SK-N-SH (cell line): Measurements from ENCODE around the gene FBXO44. TPM values are rescaled to one million over a fixed set of nuclear protein-coding genes. Genes with fewer than 3 reads are reported as not detected.

ENCODE experiments used
- CTCF ChIA-PET: fragments of 300-600, 350-600 bp; formaldehyde crosslinking; extraction: SDS; loops from one replicate; lab custom pipeline; 2021; lab: Yijun Ruan, JAX
- POLR2A ChIA-PET: fragments of 350-600 bp; sonication (Branson Sonifier 250); formaldehyde crosslinking; extraction: SDS; loops from one replicate; lab custom pipeline; 2020; ENCODE audit warnings: antibody characterized with exemption, inconsistent platforms; lab: Yijun Ruan, JAX
- DNase-seq: peaks from one replicate; pipeline ENCODE4 v3.0.0; 2012
- H2AFZ ChIP-seq: fragments of 200-600 bp; sonication (generic); 2 replicates; pipeline ENCODE4 v1.8.1; 2016; ENCODE audit warnings: antibody characterized with exemption, mild to moderate bottlenecking, low read depth
- H3F3A ChIP-seq: fragments of 200-600 bp; sonication (generic); replicated peaks from 2 replicates; pipeline ENCODE3; 2016; ENCODE audit warnings: antibody characterized with exemption, mild to moderate bottlenecking; ENCODE audit not compliant: insufficient read depth
- H3K27ac ChIP-seq, 2 experiments: fragments of 200-500 bp in 1 of 2; fragments of 200-600 bp in 1 of 2; sonication (Bioruptor generic) in 1 of 2; sonication (generic), shearing (Covaris generic) in 1 of 2; 2 replicates each; pipeline versions ENCODE4 v1.5.1 to v1.6.1; 2014 to 2016; ENCODE audit warnings: low read depth in 2 of 2, inconsistent platforms in 1 of 2, low read length in 1 of 2, mild to moderate bottlenecking in 1 of 2, mixed read lengths in 1 of 2
- H3K27me3 ChIP-seq: fragments of 200-600 bp; sonication (generic), shearing (Covaris generic); 2 replicates; pipeline ENCODE4 v1.6.1; 2016; ENCODE audit warnings: mixed run types; ENCODE audit not compliant: insufficient read depth
- H3K36me3 ChIP-seq, 2 experiments: fragments of 200-500 bp in 1 of 2; fragments of 200-600 bp in 1 of 2; sonication (Bioruptor generic) in 1 of 2; sonication (generic) in 1 of 2; replicated peaks in 1 of 2; 2 replicates each; pipeline versions ENCODE3 to v1.5.1; 2014 to 2016; ENCODE audit warnings: low read length in 1 of 2, mild to moderate bottlenecking in 1 of 2; ENCODE audit not compliant: insufficient read depth in 2 of 2, control insufficient read depth in 1 of 2
- H3K4me1 ChIP-seq, 2 experiments: fragments of 200-500 bp in 1 of 2; fragments of 200-600 bp in 1 of 2; sonication (Bioruptor generic) in 1 of 2; sonication (generic), shearing (Covaris generic) in 1 of 2; 2 replicates each; pipeline versions ENCODE4 v1.5.1 to v1.6.1; 2014 to 2016; ENCODE audit warnings: low read depth in 1 of 2, low read length in 1 of 2, mixed run types in 1 of 2; ENCODE audit not compliant: insufficient read depth in 2 of 2, control insufficient read depth in 1 of 2
- H3K4me2 ChIP-seq: fragments of 200-600 bp; sonication (generic), shearing (Covaris generic); 2 replicates; pipeline ENCODE4 v1.6.1; 2017; ENCODE audit warnings: mixed run types
- H3K4me3 ChIP-seq, 2 experiments: fragments of 200-500 bp in 1 of 2; fragments of 200-600 bp in 1 of 2; sonication (Bioruptor generic) in 1 of 2; sonication (generic), shearing (Covaris generic) in 1 of 2; 2 replicates each; pipeline versions ENCODE4 v1.5.1 to v1.8.1; 2014 to 2016; ENCODE audit warnings: low read depth in 2 of 2, inconsistent platforms in 1 of 2, low read length in 1 of 2, mild to moderate bottlenecking in 1 of 2, mixed read lengths in 1 of 2, moderate library complexity in 1 of 2
- H3K79me2 ChIP-seq: fragments of 200-600 bp; sonication (generic); 2 replicates; pipeline ENCODE4 v1.8.1; 2017; ENCODE audit warnings: mild to moderate bottlenecking; ENCODE audit not compliant: insufficient read depth
- H3K9ac ChIP-seq: fragments of 200-600 bp; sonication (generic); 2 replicates; pipeline ENCODE4 v1.6.1; 2017; ENCODE audit warnings: mixed run types
- H3K9me2 ChIP-seq: fragments of 200-600 bp; sonication (generic); 2 replicates; pipeline ENCODE4 v1.6.1; 2017; ENCODE audit warnings: mixed run types
- H3K9me3 ChIP-seq: fragments of 200-600 bp; sonication (generic); 2 replicates; pipeline ENCODE4 v1.6.1; 2017; ENCODE audit warnings: mixed run types, mild to moderate bottlenecking, moderate library complexity
- H4K20me1 ChIP-seq: fragments of 200-600 bp; sonication (generic); 2 replicates; pipeline ENCODE4 v1.6.1; 2017; ENCODE audit warnings: mild to moderate bottlenecking, mixed run types; ENCODE audit not compliant: insufficient read depth
- CTCF ChIP-seq: fragments of 200-600 bp; sonication (generic); IDR thresholded peaks from 2 replicates; pipeline ENCODE4 v1.6.1; 2017; ENCODE audit warnings: antibody characterized with exemption, mild to moderate bottlenecking, moderate library complexity
- EZH2phosphoT487 ChIP-seq: fragments of 200-600 bp; sonication (generic); IDR thresholded peaks from 2 replicates; pipeline ENCODE4 v1.6.1; 2017; ENCODE audit warnings: low read depth, mixed run types, mild to moderate bottlenecking, antibody characterized with exemption, moderate library complexity, borderline replicate concordance
- FOXJ3 ChIP-seq: sonication (generic); formaldehyde crosslinking; IDR thresholded peaks from 2 replicates; pipeline ENCODE4 v1.5.1; 2020; ENCODE audit warnings: mild to moderate bottlenecking, missing genetic modification reagents
- GABPA ChIP-seq: IDR thresholded peaks from 2 replicates; pipeline ENCODE4 v1.4.0; 2012; ENCODE audit warnings: low read depth, mild to moderate bottlenecking
- IRF3 ChIP-seq: fragments of 150-350 bp; IDR thresholded peaks from 2 replicates; pipeline ENCODE4 v1.6.1; 2016; ENCODE audit warnings: mild to moderate bottlenecking, low read depth, low read length
- MAX ChIP-seq: IDR thresholded peaks from 2 replicates; pipeline ENCODE4 v1.4.0; 2012; ENCODE audit warnings: low read depth
- MXI1 ChIP-seq: IDR thresholded peaks from 2 replicates; pipeline ENCODE4 v1.6.1; 2012; ENCODE audit warnings: mild to moderate bottlenecking, low read depth, low read length, improper control_type of control experiment
- NFIC ChIP-seq: IDR thresholded peaks from 2 replicates; pipeline ENCODE4 v1.4.0; 2012; ENCODE audit warnings: borderline replicate concordance
- POLR2AphosphoS5 ChIP-seq: IDR thresholded peaks from 2 replicates; pipeline ENCODE4 v1.6.1; 2012; ENCODE audit warnings: low read depth, low read length
- RAD21 ChIP-seq: IDR thresholded peaks from 2 replicates; pipeline ENCODE4 v1.6.1; 2012; ENCODE audit warnings: mild to moderate bottlenecking, low read length
- RFX5 ChIP-seq: IDR thresholded peaks from 2 replicates; pipeline ENCODE4 v1.6.1; 2012; ENCODE audit warnings: mild to moderate bottlenecking, improper control_type of control experiment, low read length
- SIN3A ChIP-seq: IDR thresholded peaks from 2 replicates; pipeline ENCODE4 v1.6.1; 2012; ENCODE audit warnings: low read depth, mild to moderate bottlenecking, low read length, moderate library complexity, borderline replicate concordance
- TAF1 ChIP-seq: IDR thresholded peaks from 2 replicates; pipeline ENCODE4 v1.6.1; 2012; ENCODE audit warnings: low read depth, mild to moderate bottlenecking, low read length, moderate library complexity, borderline replicate concordance
- TEAD4 ChIP-seq: IDR thresholded peaks from 2 replicates; pipeline ENCODE4 v1.4.0; 2012; ENCODE audit warnings: mild to moderate bottlenecking, borderline replicate concordance; ENCODE audit not compliant: insufficient read depth
- USF1 ChIP-seq: IDR thresholded peaks from 2 replicates; pipeline ENCODE4 v1.4.0; 2012; ENCODE audit warnings: low read depth, borderline replicate concordance
- USF2 ChIP-seq: fragments of 150-350 bp; IDR thresholded peaks from 2 replicates; pipeline ENCODE4 v1.6.1; 2017; ENCODE audit warnings: antibody characterized with exemption, low read length, low read depth, borderline replicate concordance
- YY1 ChIP-seq: IDR thresholded peaks from 2 replicates; pipeline ENCODE4 v1.4.0; 2012; ENCODE audit warnings: low read depth, mild to moderate bottlenecking
- WGBS: methylation state at CpG from one replicate; pipeline ENCODE4 v1.1.6; 2017; ENCODE audit warnings: low lambda C conversion rate; 5-methylcytosine and 5-hydroxymethylcytosine counted together
- polyA plus RNA-seq, 3 experiments: library from polyadenylated mRNA; depleted of rRNA; stranded (reverse); fragments of >200 nt; gene quantifications; 2 replicates each; pipeline ENCODE4 v1.2.3, GENCODE V29; 2012

The FBXO44 gene
- polyA plus RNA-seq, 1 of the 3 experiments (the other 2 are of a cell fraction), result 42.8 TPM

- H3K4me2 ChIP-seq, result no peak overlapping the region
- no peak for DNase-seq
- no peak overlapping the region for H2AFZ ChIP-seq
- no peaks in the 10 kb centered on the region for H3K79me2 ChIP-seq
- no peak overlapping the region for H3K9ac ChIP-seq
- H4K20me1 ChIP-seq, result no peaks in the 10 kb centered on the region
- H3K36me3 ChIP-seq, result no peaks in the 10 kb centered on the region
- no peak for TF ChIP-seq TEAD4
- no peak for TF ChIP-seq GABPA
- no peak for TF ChIP-seq MXI1
- TF ChIP-seq USF1, result no peak
- TF ChIP-seq RFX5, result no peak
- TF ChIP-seq MAX, result no peak
- TF ChIP-seq SIN3A, result no peak
- TF ChIP-seq FOXJ3, result no peak
- no peak for TF ChIP-seq CTCF
- TF ChIP-seq NFIC, result no peak
- TF ChIP-seq YY1, result no peak
- TF ChIP-seq TAF1, result no peak
- TF ChIP-seq EZH2phosphoT487, result no peak
- TF ChIP-seq RAD21, result no peak
- TF ChIP-seq USF2, result no peak
- TF ChIP-seq POLR2AphosphoS5, result no peak
- no peak for TF ChIP-seq IRF3
- H3K4me3 ChIP-seq, result no peak overlapping the region
- H3K4me1 ChIP-seq, result peaks cover 0 to 9% of the 10 kb centered on the region in 2 experiments; a peak in 1 of 4 replicates
- H3K9me3 ChIP-seq, result no peaks in the 10 kb centered on the region
- ChIA-PET POLR2A (no interaction called here), CTCF (interaction anchor here (1.0 to 2.4 kb wide), 4 partner anchors 8 to 127 kb away, joined by 3 to 6 read pairs (median 4); no protein-coding TSS in a partner anchor)
- no peaks in the 10 kb centered on the region for H3K27me3 ChIP-seq
- no peaks in the 10 kb centered on the region for H3F3A ChIP-seq
- WGBS, result no CpG with 5 or more reads among the region's 2 CpGs
- H3K27ac ChIP-seq, result no peak overlapping the region
- H3K9me2 ChIP-seq, result no peaks in the 10 kb centered on the region
Measured at GRCh38 chr1:11617741-11618140, 36.9 kb upstream of the FBXO44 start.
